Uterus (tissue), 2 donors: Measurements from ENCODE around the gene TBXAS1.

Source experiments
- CTCF ChIP-seq, 4 experiments: fragments of 200-600 bp in 2 of 4; fragments of 450-650 bp in 2 of 4; sonication (generic) in 2 of 4; IDR thresholded peaks; one replicate each; pipeline ENCODE4 v1.5.1; 2016 to 2019; ENCODE audit warnings: antibody characterized with exemption in 4 of 4, mild to moderate bottlenecking in 2 of 4, moderate library complexity in 1 of 4
- POLR2A ChIP-seq, 2 donors: fragments of 450-650 bp; IDR thresholded peaks; one replicate each; pipeline ENCODE4 v1.6.1; 2016; ENCODE audit warnings: antibody characterized with exemption in 2 of 2, mild to moderate bottlenecking in 1 of 2, moderate library complexity in 1 of 2

- TF ChIP-seq CTCF (IDR thresholded peaks at IDR 0.05) (no peak), POLR2A (IDR thresholded peaks at IDR 0.05) (no peak)
These were observed 190.5 kb downstream of the TBXAS1 start for GRCh38 chr7:140019606-140020005.
